SK-N-MC (cell line): ENCODE measurements around the gene KCNH1.

Source experiments
- EZH2 ChIP-seq: fragments of 200-600 bp; sonication (generic); IDR thresholded peaks from one replicate; pipeline ENCODE4 v1.6.1; 2017; ENCODE audit warnings: antibody characterized with exemption
- FOXP2 ChIP-seq: optimal IDR thresholded peaks from 2 replicates; pipeline ENCODE3; 2011; ENCODE audit warnings: mild to moderate bottlenecking, moderate library complexity; ENCODE audit not compliant: insufficient read depth; ENCODE audit errors: extremely low read length, control extremely low read depth
- POLR2AphosphoS5 ChIP-seq: IDR thresholded peaks from 2 replicates; pipeline ENCODE4 v1.6.1; 2012; ENCODE audit warnings: mild to moderate bottlenecking, low read depth, low read length, borderline replicate concordance

GRCh38 chr1:210794445-210794844 lies 339.5 kb downstream of the KCNH1 start:
- TF ChIP-seq POLR2AphosphoS5 (no peak), EZH2 (no peak), FOXP2 (no peak)
